HG02943 (cell line): ENCODE data around the gene BANF1.
A peak's percentile ranks its signal among the peaks of the same experiment; 100 is the strongest.

Experiments
- ATAC-seq: cut with Tn5 transposase; IDR thresholded peaks from one replicate; pipeline ENCODE4 v1.9.1; 2021; ENCODE audit warnings: mild to moderate bottlenecking, low read depth, moderate library complexity; ENCODE audit not compliant: unreplicated experiment

Gene BANF1

GRCh38 chr11:66032957-66033735, 30.8 kb downstream of the BANF1 start:
- no peak for ATAC-seq

GRCh38 chr11:66035653-66036333, 33.5 kb downstream of the BANF1 start:
- ATAC-seq: no peak

DNA sequence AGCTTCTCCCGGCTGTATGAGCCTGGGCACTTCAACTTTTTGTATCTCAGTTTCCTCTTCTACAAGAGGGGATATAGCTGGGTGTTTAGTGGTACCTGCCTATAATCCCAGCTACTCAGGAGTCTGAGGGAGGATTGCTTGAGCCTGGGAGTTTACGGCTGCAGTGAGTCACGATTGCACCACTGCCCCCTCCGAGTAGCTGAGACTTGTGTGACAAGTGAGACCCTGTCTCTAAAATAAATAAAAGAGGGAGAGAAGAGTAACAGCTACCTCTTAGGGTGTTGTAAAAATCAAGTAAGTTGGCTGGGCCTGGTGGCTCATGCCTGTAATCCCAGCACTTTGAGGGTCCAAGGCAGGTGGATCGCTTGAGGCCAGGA, 34.0 kb downstream of the BANF1 start:
- ATAC-seq: no peak

DNA sequence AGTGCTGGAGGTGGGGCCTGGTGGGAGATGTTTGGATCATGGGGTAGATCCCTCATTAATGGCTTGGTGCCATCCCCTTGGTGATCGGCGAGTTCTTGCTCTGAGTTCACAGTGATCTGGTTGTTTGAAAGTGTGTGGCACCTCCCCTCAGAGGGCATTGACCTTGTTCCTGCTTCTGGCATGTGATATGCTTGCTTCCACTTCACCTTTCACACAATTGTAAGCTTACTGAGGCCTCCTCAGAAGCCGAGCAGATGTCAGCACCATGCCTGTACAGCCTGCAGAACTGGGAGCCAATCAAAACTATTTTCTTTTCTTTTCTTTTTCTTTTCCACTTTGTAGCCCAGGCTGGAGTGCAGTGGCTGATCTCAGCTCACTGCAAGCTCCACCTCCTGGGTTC, 35.0 kb downstream of the BANF1 start:
- no peak for ATAC-seq

GRCh38 chr11:66039765-66040164, 37.5 kb downstream of the BANF1 start:
- ATAC-seq: no peak

- ATAC-seq: no peak
Observed at GRCh38 chr11:66042227-66042995, 40.1 kb downstream of the BANF1 start.

DNA sequence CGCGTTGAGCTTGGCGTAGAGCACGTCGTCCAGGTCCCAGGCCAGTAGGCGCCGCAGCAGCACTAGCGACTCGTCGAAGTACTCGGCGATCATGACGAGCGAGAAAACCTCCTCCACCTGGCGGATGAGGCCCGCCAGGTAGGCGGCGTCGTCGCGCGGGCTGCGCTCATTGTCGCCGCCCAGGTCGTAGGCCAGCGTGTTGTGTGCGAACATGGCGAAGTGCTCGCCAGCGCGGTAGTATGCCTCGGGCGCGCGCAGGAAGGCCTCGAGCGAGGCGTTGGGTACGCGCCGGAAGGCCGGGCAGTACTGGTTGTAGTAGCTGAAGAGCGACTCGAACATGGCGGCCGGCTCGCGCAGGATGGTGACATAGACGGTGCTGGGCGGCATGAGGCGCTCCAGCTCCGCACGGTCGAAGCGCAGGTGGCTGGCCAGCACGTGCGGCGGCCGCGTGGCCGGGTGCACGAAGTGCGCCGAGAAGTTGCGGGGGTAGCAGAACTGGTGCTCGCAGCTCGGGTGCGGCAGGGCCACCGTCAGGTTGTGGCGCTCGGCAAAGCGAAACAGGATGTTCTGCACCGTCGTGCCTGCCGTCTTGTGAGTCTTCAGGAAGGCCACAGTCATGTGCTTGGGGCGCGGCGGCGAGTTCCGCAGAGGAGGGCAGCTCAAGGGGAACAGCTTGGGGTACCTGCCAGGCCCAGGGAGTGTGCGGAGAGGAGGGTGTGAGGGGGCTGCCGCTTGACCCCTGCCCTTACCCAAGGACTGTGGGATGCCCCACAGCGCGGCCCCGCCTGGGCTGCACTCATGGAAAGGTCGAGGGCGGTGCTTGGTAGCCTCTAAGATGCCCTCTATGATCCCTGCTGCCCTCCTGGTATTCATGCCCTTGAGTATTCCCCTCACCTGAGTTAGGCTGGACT, 40.9 kb downstream of the BANF1 start:
- ATAC-seq: no peak

GRCh38 chr11:66044757-66045156, 42.5 kb downstream of the BANF1 start:
- no peak for ATAC-seq

DNA sequence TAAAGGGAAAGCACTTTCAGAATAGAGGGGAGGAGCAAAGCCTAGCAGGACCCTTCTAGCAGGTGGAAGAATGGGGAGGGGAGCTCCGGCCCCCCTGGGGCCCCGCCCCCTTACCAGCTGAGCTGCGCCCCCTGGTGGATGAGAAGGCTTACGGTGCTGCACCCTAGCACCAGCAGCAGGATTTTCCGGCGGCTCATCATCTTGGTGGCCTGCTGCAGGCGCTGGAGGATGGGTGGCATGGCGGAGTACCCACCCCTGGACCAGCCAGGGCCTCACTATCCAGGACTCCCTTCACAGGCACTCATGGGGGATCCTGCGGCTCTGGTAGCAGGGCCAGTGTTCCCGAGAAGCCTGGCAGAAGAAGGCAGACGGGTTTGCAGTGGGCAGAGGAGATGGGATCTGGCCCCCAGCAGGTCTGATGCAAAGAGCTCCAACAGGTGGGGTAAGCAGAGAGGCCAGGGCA, 42.9 kb downstream of the BANF1 start:
- ATAC-seq: no peak

- ATAC-seq: no peak
Observed at GRCh38 chr11:66046901-66047300, 44.6 kb downstream of the BANF1 start.

GRCh38 chr11:66047541-66048365, 45.5 kb downstream of the BANF1 start:
- no peak for ATAC-seq

DNA sequence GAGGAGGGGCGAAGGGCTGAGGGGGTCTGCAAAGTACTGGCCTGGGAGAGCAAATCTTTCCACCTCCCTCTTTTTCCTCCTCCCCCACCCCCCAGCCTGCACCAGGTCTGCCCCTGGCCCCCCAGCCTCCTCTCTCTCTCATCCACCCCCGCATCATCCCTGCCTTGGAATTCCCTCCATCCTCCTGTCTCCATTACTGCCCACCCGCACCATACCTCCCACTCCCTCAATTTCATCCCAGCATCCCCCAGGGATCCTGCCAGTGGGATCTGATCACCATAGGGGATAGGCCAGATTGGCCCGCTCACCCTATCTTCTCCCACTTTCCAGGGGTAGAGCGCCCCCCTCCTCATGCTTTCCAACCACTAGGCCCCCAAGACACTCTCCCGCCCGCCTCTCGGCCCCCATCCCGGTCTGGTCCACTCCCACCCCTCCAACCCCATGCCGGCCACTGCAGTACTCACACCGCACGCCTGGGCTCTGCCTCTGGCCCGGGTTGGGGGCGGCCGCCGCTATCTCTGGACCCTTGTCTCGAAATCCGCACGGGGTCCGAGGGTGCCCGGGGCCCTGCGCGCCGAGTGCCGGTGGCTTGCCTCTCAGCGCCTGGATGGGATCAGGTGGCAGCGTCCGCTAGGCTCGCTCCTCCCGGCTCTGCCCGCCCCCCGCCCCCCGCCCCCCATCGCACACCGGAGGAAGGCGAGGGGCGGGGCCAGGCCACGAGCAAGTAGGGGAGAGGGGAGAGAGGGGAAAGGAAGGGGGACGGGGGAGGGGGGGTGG, 46.4 kb downstream of the BANF1 start, which contains the start of gene GAL3ST3:
TSS of gene GAL3ST3 (minus strand) at position 615 of the 777 bp plus-strand sequence. CDS start 3,746 bp downstream, outside the sequence.
- no peak for ATAC-seq

DNA sequence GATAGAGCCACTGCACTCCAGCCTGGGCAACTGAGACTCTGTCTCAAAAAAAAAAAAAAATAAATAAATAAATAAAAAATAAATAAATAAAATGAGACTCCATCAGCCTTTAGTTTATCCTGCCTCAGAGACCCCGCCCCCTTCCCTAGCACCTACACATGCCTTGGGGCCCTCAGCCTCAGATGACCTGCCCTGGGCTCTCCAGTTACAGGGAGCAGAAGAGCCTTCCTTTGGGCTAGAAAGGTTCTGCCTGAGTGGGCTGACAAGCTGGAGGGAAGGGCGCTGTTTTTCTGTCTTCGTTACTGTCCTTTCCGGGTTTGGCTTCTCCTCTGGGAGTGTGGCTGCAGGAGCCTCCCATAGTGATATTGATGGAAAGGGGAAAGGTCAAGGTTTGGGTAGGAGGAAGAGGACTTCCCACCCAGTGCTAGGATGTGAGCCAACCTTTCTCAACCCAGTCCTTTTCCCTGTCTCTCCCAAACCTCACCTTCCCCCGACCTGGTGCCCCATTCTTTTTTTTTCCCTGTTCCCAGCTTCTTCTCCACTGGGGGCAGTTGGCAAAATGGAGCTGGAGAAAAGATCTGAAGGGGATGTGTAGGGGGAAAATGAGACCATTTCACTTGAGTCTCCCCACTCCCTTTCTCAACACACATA, 48.4 kb downstream of the BANF1 start:
- no peak for ATAC-seq

DNA sequence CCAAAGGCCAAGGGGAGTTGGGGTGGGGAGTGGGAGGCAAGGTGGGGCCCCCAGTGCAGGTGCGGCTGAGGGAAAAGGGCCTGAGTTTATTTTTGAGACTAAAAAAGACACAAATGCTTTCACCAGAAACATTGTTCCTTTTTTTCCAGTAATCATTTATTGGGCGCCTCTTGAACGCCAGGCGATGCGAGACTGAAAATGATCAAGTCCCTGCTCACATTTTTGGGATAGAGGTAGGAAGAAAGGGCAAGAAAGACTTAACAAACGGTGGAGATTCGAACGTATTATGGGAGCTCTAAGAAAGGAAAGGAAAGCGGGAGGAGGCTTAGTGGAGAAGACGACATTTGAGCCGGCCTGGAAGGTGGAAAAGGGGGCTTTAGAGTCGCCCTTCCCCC, 49.1 kb downstream of the BANF1 start:
- ATAC-seq: no peak

DNA sequence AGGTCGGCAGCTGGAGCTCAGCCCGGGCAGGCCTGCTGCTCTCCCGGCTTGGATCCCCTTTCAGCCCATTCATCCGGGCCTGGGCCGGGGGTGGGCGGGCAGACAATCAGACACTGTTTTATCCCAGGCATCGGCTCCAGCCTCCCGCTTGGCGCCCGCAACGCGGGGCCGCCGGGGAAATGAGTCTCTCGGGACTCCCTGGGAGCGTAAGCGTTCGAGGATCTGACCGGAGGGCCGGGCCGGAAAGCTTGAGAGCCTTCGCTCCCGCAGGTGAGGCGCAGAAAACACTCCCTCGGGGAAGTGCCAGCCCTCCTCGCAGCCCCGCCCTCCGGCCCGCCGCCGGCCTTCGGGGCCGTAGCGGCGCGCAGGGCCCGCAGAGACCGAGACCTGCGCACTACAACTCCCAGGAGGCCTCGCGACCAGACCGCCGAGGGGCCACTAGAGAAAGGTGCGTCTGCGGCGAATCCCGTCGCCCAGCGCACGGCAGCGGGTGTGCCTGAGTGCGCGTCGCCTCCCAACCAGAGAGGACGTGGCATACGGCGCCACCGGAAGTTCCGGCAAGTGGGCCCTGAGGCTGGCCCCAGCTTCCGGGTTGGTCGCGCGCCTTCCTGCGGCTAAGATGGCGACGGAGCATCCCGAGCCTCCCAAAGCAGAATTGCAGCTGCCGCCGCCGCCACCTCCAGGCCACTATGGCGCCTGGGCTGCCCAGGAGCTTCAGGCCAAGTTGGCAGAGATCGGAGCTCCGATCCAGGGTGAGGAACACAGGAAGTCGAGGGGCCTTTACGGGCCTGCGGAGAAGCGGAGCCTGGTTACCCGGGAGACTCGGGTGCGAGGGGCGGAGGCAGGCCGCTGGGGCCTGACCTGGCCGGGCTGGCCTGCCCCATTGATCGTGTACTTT, 49.7 kb downstream of the BANF1 start, which contains the start of gene SF3B2:
TSS of gene SF3B2 (plus strand) at position 599 of the 898 bp plus-strand sequence. CDS start at position 620, 21 bp downstream.
- ATAC-seq: peak; percentile 93

GRCh38 chr11:66052664-66052982, 50.3 kb downstream of the BANF1 start:
- no peak for ATAC-seq
